Measurements from ENCODE around the gene COL18A1.

DNA sequence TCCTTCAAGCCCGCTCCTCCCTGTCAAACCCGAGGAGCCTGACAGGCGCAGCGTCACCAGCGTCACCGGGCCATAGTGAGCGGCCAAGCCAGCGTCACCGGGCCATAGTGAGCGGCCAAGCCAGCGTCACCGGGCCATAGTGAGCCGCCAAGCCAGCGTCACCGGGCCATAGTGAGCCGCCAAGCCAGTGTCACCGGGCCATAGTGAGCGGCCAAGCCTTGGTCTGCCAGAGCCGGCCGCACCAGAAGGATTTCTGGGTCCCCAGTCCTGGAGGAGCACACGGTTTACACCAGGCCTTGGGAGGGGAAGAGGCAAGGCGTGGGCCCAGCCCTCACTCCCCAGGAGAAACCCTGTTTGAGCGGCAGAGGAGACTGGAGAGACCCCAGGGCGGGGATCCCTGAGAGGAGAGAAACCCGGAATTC, 39.8 kb upstream of the COL18A1 start:
- no peak for TF ChIP-seq POLR2A (IDR thresholded peaks at IDR 0.05; ENCODE audit: low read depth)
- TF ChIP-seq, protein P1, sequence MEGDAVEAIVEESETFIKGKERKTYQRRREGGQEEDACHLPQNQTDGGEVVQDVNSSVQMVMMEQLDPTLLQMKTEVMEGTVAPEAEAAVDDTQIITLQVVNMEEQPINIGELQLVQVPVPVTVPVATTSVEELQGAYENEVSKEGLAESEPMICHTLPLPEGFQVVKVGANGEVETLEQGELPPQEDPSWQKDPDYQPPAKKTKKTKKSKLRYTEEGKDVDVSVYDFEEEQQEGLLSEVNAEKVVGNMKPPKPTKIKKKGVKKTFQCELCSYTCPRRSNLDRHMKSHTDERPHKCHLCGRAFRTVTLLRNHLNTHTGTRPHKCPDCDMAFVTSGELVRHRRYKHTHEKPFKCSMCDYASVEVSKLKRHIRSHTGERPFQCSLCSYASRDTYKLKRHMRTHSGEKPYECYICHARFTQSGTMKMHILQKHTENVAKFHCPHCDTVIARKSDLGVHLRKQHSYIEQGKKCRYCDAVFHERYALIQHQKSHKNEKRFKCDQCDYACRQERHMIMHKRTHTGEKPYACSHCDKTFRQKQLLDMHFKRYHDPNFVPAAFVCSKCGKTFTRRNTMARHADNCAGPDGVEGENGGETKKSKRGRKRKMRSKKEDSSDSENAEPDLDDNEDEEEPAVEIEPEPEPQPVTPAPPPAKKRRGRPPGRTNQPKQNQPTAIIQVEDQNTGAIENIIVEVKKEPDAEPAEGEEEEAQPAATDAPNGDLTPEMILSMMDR (IDR thresholded peaks at IDR 0.05): no peak
- no peak for TF ChIP-seq POLR2AphosphoS5 (IDR thresholded peaks at IDR 0.05)
- TF ChIP-seq EP300 (IDR thresholded peaks at IDR 0.05): no peak
